Activated T-cell treated with anti-CD3 and anti-CD28 coated beads, Interleukin-2, amount 50 U/mL, for 4 hours (primary cell): ENCODE results near the gene ARFGEF2. TPM values are rescaled to one million over a fixed set of nuclear protein-coding genes. Genes with fewer than 3 reads are reported as not detected.
A peak's percentile ranks its signal among the peaks of the same experiment; 100 is the strongest.
"Not testable (repeated sequence)": the region's sequence is repeated elsewhere in the genome, so short reads cannot be mapped to it uniquely, and the experiment has no call there.

Experiments used
- ATAC-seq, 2 donors: fragments of 200-7000 bp; cut with Tn5 transposase; one replicate each; pipeline ENCODE4 v1.10.0; 2021
- DNase-seq: peaks from one replicate; pipeline ENCODE4 v3.0.0-alpha.2; 2020
- H3K27me3 Mint-ChIP-seq: one replicate; pipeline ENCODE4 v1.8.0; 2021; ENCODE audit warnings: low read depth, mixed read lengths
- H3K36me3 Mint-ChIP-seq: one replicate; pipeline ENCODE4 v1.8.0; 2022; ENCODE audit warnings: mixed read lengths; ENCODE audit not compliant: insufficient read depth
- H3K4me1 Mint-ChIP-seq: one replicate; pipeline ENCODE4 v1.8.0; 2021; ENCODE audit warnings: low read depth, mixed read lengths
- H3K4me3 Mint-ChIP-seq: one replicate; pipeline ENCODE4 v1.8.0; 2021; ENCODE audit warnings: mild to moderate bottlenecking, moderate library complexity, mixed read lengths
- H3K9me3 Mint-ChIP-seq: one replicate; pipeline ENCODE4 v1.8.0; 2021; ENCODE audit warnings: mixed read lengths
- total RNA-seq, 3 donors: library from RNA; stranded (reverse); gene quantifications; one replicate each; pipeline ENCODE4 v1.2.1, GENCODE V29; 2021

ARFGEF2 gene
- total RNA-seq, 3 donors from 2014 or later, result 27.8 to 31.6 (median 28.3) TPM

DNA sequence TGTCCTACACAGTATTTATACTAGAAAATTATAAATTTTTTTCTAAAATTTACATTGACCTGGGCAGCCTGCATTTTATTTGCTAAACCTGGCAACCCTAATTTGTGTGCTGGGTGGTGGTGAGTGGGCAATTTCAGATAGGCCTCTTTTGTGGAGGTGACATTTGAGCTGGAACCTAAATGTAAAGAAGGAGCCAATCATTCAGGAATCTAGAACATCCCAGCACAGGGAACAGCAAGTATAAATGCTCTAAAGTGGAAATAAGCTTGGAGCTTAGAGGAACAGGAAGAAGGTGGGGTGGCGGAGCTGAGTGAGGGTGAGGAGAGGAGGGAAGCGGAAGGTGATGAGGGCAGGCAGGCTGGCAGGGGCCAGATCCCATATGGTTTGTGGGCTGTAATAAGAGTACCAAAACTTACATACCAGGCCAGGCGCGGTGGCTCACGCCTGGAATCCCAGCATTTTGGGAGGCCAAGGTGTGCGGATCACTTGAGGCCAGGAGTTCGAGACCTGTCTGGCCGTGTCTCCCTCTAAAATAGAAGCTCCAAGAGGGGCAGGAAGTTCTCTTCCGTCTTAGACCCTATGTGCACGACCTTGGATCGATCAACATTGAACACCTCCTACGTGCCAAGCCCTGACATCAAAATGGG lies 124.1 kb downstream of the ARFGEF2 start:
- DNase-seq (no peak), ATAC-seq (no peak)
- H3K9me3 Mint-ChIP-seq, result no peaks in the 10 kb centered on the region
- peaks cover 8% of the 10 kb centered on the region for H3K36me3 Mint-ChIP-seq
- no peaks in the 10 kb centered on the region for H3K27me3 Mint-ChIP-seq
- H3K4me3 Mint-ChIP-seq, result peak overlapping the region; percentile 98
- H3K4me1 Mint-ChIP-seq, result peaks cover 28% of the 10 kb centered on the region

DNA sequence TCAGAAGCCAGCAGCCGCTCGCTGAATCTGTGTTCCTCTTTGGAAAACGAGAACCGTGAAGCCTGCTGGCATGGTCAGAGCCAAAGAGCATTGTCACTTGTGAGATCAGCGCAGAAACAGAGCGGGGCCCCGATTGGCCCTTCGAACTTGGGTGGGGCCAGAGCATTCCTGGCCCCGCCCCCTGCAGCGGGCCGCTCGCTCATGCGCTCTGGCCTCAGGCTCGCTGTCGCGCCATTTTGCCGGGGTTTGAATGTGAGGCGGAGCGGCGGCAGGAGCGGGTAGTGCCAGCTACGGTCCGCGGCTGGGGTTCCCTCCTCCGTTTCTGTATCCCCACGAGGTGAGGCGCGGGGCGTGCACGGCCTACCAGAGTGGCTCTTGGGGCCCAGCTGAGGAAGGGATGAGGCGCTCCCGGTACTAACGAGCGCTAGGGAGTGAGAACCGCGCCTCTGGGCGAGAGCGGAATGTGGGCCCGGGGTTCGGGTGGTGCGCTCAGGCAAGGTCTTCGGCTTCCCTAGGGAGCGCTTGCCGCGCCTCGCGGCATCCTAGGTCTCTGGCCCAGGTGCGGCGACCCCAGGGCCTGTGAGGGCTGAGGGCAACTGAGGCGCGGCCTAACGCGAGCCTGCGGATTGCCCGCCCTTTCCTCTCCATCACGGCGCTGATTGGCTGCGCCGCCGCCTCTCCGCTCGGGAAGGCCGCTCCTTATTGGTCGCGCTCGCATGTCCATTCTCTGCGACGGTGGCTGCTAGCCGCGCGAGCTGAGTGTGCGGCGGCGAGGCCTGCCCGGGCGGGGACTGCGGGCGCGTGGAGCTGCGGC lies 124.8 kb downstream of the ARFGEF2 start, which contains the start of gene CSE1L:
Gene CSE1L, plus strand, starts transcription at position 226 of the 814 bp plus-strand sequence. CDS start 12,152 bp downstream, outside the sequence.
- Mint-ChIP-seq H3K36me3 (peaks cover 8% of the 10 kb centered on the region), H3K9me3 (no peaks in the 10 kb centered on the region), H3K4me3 (peak within 1 kb of the TSS; percentile 98), H3K27me3 (no peaks in the 10 kb centered on the region), H3K4me1 (peaks cover 33% of the 10 kb centered on the region)
- DNase-seq (peak; percentile 93), ATAC-seq (peak; percentile 92 to 93)

DNA sequence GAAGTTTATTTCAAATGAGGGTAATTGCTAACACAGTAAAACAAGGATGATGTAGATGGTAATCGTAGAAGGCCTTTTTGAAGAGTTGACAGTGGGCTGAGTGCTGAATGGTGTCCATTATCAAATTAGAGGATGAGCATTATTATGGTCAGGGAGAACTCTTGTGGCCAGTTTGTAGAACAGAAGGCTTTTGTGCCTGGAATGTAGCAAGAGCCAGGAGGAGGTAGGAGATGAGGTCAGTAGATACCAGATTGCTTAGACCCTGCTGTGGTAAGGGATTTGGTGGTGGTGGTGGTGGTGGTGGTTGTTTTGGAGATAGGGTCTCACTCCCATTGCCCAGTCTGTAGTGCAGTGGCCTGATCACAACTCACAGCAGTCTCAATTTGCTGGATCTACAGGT lies 130.8 kb downstream of the ARFGEF2 start:
- Mint-ChIP-seq H3K9me3 (no peaks in the 10 kb centered on the region), H3K4me1 (peaks cover 62% of the 10 kb centered on the region), H3K4me3 (peak overlapping the region; percentile 6), H3K27me3 (no peaks in the 10 kb centered on the region), H3K36me3 (peaks cover 23% of the 10 kb centered on the region)
- no peak for DNase-seq
- no peak for ATAC-seq

DNA sequence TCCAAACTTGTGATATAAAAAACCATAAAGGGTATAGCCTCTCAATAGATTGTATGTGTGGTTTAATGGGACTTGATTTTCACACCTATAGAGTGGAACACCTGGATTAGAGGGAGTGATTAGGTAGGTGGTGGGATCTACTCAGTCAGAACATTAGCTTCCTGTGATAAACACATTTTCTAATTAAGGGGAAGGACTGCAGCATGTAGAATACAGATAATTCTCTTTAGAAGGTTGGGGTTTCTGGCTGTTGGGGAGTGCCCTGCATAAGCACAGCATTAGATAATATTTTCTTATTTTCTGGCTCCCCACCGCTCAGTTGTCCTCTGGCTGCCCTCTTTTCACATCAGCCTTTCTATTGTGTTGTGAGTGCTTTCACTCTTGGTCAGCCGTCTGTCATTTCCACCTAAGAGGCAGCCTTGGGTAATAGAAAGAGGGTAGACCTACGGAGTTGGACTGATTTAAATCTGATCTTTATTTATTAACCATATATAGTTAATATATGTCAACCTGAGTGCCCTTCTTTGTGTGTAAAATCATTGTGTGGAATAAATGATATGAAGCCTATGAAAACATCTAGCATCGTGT lies 132.6 kb downstream of the ARFGEF2 start:
- peaks cover 47% of the 10 kb centered on the region for H3K4me1 Mint-ChIP-seq
- DNase-seq (no peak), ATAC-seq (no peak)
- H3K36me3 Mint-ChIP-seq, result peaks cover 15% of the 10 kb centered on the region
- H3K4me3 Mint-ChIP-seq, result no peak overlapping the region
- no peaks in the 10 kb centered on the region for H3K27me3 Mint-ChIP-seq
- no peaks in the 10 kb centered on the region for H3K9me3 Mint-ChIP-seq

DNA sequence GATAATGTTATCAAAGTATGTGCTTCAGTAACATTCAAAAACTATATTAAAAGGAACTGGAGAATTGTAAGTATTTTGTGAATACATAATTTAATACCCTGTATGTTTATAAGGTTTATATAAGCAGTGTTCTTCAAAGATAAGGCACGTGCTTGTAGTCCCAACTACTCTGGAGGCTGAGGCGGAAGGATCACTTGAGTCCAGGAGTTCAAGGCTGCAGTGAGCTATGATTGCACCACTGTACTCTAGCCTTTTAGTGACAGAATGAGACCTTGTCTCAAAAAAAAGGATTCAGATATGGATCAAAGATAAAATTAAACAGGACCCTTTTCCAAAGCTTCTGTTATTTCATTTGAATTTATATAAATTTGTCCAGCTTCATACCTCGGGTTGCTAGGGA lies 141.8 kb downstream of the ARFGEF2 start:
- H3K4me1 Mint-ChIP-seq, result peaks cover 2% of the 10 kb centered on the region
- ATAC-seq (no peak), DNase-seq (no peak)
- no peak overlapping the region for H3K4me3 Mint-ChIP-seq
- H3K9me3 Mint-ChIP-seq, result no peaks in the 10 kb centered on the region
- peaks cover 18% of the 10 kb centered on the region for H3K36me3 Mint-ChIP-seq
- no peaks in the 10 kb centered on the region for H3K27me3 Mint-ChIP-seq

DNA sequence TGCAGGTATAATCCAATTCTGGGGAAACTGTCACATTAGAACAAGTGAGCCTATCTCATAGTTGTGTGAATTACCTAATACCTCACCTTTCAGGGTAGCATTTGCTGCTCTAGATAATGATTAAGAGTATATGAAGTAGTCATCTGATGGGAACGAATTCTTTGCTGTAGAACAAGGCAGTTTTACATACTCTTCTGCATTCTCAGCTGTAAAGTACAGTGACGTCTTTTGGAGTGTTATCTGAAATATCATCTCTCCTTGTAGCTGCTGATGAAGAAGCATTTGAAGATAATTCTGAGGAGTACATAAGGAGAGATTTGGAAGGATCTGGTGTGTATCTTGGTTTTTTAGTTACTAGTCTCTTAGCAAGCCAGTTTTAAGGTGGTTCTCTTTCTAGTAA lies 153.0 kb downstream of the ARFGEF2 start:
- Mint-ChIP-seq H3K27me3 (no peaks in the 10 kb centered on the region), H3K4me3 (no peak overlapping the region), H3K4me1 (peaks cover 5% of the 10 kb centered on the region), H3K9me3 (no peaks in the 10 kb centered on the region), H3K36me3 (peaks cover 25% of the 10 kb centered on the region)
- DNase-seq (no peak), ATAC-seq (no peak)

DNA sequence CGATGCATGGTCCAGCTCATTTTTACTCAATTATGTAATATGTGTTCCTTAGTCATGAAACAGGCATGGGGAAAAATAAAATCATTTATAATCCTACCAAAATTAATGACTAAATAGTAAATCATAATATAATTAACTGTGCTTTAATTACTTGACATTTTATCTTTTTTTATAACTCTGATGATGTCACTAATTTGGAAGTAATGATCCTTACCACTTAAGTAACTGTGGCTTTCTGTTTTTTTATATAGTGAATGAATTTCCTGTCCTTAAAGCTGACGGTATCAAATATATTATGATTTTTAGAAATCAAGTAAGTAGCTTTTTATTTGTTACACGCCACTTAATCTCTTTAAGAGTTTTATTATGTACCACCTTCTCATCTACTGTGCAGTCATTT lies 156.8 kb downstream of the ARFGEF2 start:
- H3K36me3 Mint-ChIP-seq, result peaks cover 22% of the 10 kb centered on the region
- no peaks in the 10 kb centered on the region for H3K27me3 Mint-ChIP-seq
- no peak overlapping the region for H3K4me3 Mint-ChIP-seq
- peaks cover 5% of the 10 kb centered on the region for H3K4me1 Mint-ChIP-seq
- no peak for DNase-seq
- no peaks in the 10 kb centered on the region for H3K9me3 Mint-ChIP-seq
- no peak for ATAC-seq

DNA sequence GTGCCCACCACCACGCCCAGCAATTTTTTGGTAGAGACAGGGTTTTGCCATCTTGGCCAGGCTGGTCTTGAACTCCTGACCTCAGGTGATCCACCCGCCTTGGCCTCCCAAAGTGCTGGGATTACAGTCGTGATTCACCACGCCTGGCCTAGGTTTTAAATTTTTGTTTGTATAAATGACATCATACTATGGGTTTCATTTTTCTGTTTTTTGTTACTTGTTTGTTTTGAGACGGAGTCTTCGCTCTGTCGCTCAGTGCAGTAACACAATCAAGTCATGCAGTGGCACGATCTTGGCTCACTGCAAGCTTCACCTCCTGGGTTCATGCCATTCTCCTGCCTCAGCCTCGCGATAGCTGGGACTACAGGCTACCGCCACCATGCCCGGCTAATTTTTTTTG lies 160.8 kb downstream of the ARFGEF2 start:
- DNase-seq, H3K4me1 Mint-ChIP-seq, ATAC-seq, H3K27me3 Mint-ChIP-seq, H3K4me3 Mint-ChIP-seq, H3K9me3 Mint-ChIP-seq: not testable (repeated sequence)
- peaks cover 33% of the 10 kb centered on the region for H3K36me3 Mint-ChIP-seq

Other genes starting within 250 kb of the ARFGEF2 start
- gene PREX1, start 93.7 kb upstream of the ARFGEF2 start, total RNA-seq, result 10 to 100 TPM; 28.8 to 31.4 (median 29.5) TPM
- gene CSE1L, start 124.6 kb downstream of the ARFGEF2 start, total RNA-seq, result 100 to 1,000 TPM; 135 to 151 (median 141) TPM